Breast epithelium (tissue), 3 donors: ENCODE results near the gene ADAMTS13.

Source experiments
- POLR2AphosphoS5 ChIP-seq, 3 donors: sonication (generic); formaldehyde crosslinking; IDR thresholded peaks; one replicate each; pipeline ENCODE4 v1.6.1; 2017; ENCODE audit warnings: antibody characterized with exemption in 3 of 3
- TF ChIP-seq, protein P1 (sequence below), 3 donors: fragments of 450-650 bp; IDR thresholded peaks; one replicate each; pipeline ENCODE4 v1.5.1; 2016 to 2017; ENCODE audit warnings: antibody characterized with exemption in 3 of 3, mild to moderate bottlenecking in 3 of 3, moderate library complexity in 3 of 3

DNA sequence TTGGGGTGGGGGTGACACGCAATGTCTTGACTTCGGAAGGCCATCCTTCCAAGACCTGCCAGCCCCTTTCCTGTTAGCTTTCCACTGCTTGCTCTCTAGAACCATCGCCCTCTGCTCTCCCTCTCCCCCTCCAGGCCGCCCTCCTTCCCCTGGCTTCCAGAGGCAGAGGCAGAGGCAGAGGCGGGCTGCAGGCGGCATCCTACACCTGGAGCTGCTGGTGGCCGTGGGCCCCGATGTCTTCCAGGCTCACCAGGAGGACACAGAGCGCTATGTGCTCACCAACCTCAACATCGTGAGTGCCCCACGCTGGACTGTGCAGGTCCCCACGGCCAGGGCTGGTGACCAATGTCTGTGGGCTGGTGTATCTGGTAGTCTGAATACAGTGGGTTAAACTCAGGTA is 2.0 kb downstream of the ADAMTS13 start:
- TF ChIP-seq, protein P1, sequence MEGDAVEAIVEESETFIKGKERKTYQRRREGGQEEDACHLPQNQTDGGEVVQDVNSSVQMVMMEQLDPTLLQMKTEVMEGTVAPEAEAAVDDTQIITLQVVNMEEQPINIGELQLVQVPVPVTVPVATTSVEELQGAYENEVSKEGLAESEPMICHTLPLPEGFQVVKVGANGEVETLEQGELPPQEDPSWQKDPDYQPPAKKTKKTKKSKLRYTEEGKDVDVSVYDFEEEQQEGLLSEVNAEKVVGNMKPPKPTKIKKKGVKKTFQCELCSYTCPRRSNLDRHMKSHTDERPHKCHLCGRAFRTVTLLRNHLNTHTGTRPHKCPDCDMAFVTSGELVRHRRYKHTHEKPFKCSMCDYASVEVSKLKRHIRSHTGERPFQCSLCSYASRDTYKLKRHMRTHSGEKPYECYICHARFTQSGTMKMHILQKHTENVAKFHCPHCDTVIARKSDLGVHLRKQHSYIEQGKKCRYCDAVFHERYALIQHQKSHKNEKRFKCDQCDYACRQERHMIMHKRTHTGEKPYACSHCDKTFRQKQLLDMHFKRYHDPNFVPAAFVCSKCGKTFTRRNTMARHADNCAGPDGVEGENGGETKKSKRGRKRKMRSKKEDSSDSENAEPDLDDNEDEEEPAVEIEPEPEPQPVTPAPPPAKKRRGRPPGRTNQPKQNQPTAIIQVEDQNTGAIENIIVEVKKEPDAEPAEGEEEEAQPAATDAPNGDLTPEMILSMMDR (IDR thresholded peaks at IDR 0.05) = no peak
- TF ChIP-seq POLR2AphosphoS5 (IDR thresholded peaks at IDR 0.05) = no peak
